ENCODE data around the gene METTL17. TPM values are rescaled to one million over a fixed set of nuclear protein-coding genes. Genes with fewer than 3 reads are reported as not detected.

Gene METTL17
- total RNA-seq, 1 donor from 2014 or later, result 49.0 TPM

- no peak within 1 kb of the TSS for H3K9ac ChIP-seq (ENCODE audit: low read length)
- FAIRE-seq (no peak), DNase-seq (ENCODE audit: low read depth) (peak; percentile 42)
- no peak within 1 kb of the TSS for H3K4me2 ChIP-seq (ENCODE audit: low read length)
- TF ChIP-seq, protein P1, sequence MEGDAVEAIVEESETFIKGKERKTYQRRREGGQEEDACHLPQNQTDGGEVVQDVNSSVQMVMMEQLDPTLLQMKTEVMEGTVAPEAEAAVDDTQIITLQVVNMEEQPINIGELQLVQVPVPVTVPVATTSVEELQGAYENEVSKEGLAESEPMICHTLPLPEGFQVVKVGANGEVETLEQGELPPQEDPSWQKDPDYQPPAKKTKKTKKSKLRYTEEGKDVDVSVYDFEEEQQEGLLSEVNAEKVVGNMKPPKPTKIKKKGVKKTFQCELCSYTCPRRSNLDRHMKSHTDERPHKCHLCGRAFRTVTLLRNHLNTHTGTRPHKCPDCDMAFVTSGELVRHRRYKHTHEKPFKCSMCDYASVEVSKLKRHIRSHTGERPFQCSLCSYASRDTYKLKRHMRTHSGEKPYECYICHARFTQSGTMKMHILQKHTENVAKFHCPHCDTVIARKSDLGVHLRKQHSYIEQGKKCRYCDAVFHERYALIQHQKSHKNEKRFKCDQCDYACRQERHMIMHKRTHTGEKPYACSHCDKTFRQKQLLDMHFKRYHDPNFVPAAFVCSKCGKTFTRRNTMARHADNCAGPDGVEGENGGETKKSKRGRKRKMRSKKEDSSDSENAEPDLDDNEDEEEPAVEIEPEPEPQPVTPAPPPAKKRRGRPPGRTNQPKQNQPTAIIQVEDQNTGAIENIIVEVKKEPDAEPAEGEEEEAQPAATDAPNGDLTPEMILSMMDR (IDR thresholded peaks at IDR 0.05; ENCODE audit: insufficient read depth, low read depth, low read length), result no peak
- TF ChIP-seq EZH2 (IDR thresholded peaks at IDR 0.05; ENCODE audit: insufficient read depth, low read length), result no peak
- H3K4me1 ChIP-seq (ENCODE audit: insufficient read depth, low read length), result no peaks in the 10 kb centered on the region
- H3K36me3 Mint-ChIP-seq (ENCODE audit: low read depth, unreplicated experiment), result peaks cover 2% of the 10 kb centered on the region
- H3K27me3 ChIP-seq (ENCODE audit: insufficient read depth, low read length), result peaks cover 10% of the 10 kb centered on the region
- H3K9me3 ChIP-seq (ENCODE audit: insufficient read depth, low read depth, low read length), result no peaks in the 10 kb centered on the region
- no peak within 1 kb of the TSS for H2AFZ ChIP-seq (ENCODE audit: low read depth, low read length)
- H4K20me1 ChIP-seq (ENCODE audit: insufficient read depth, low read length), result no peaks in the 10 kb centered on the region
- H3K4me1 Mint-ChIP-seq (ENCODE audit: low read depth, unreplicated experiment), result peaks cover 36% of the 10 kb centered on the region
- H3K27ac Mint-ChIP-seq (ENCODE audit: unreplicated experiment), result no peak within 1 kb of the TSS
- no peaks in the 10 kb centered on the region for H3K79me2 ChIP-seq (ENCODE audit: insufficient read depth, low read length)
- H3K4me3 ChIP-seq (ENCODE audit: insufficient read depth, low read depth, low read length), result no peak within 1 kb of the TSS
- peaks cover 6% of the 10 kb centered on the region for H3K9me3 Mint-ChIP-seq (ENCODE audit: unreplicated experiment)
- no peak within 1 kb of the TSS for H3K27ac ChIP-seq (ENCODE audit: low read depth, low read length)
- peaks cover 19% of the 10 kb centered on the region for H3K27me3 Mint-ChIP-seq (ENCODE audit: low read depth, unreplicated experiment)
- no peaks in the 10 kb centered on the region for H3K36me3 ChIP-seq (ENCODE audit: insufficient read depth, low read length)
- peak within 1 kb of the TSS; percentile 17 for H3K4me3 Mint-ChIP-seq (ENCODE audit: unreplicated experiment)
Measured at GRCh38 chr14:21041676-21042433, 52.1 kb downstream of the METTL17 start, which contains the start of gene RNASE7. TSS of gene RNASE7 (plus strand) at chr14:21042362. CDS start at chr14:21042993, 631 bp downstream.

- Mint-ChIP-seq H3K27ac (ENCODE audit: unreplicated experiment) (no peak overlapping the region), H3K36me3 (ENCODE audit: low read depth, unreplicated experiment) (peaks cover 2% of the 10 kb centered on the region), H3K4me3 (ENCODE audit: unreplicated experiment) (no peak overlapping the region), H3K4me1 (ENCODE audit: low read depth, unreplicated experiment) (peaks cover 35% of the 10 kb centered on the region), H3K9me3 (ENCODE audit: unreplicated experiment) (peaks cover 6% of the 10 kb centered on the region), H3K27me3 (ENCODE audit: low read depth, unreplicated experiment) (peaks cover 18% of the 10 kb centered on the region)
- Histone ChIP-seq H3K4me3 (ENCODE audit: insufficient read depth, low read depth, low read length) (no peak overlapping the region), H3K27ac (ENCODE audit: low read depth, low read length) (no peak overlapping the region), H2AFZ (ENCODE audit: low read depth, low read length) (no peak overlapping the region), H3K36me3 (ENCODE audit: insufficient read depth, low read length) (no peaks in the 10 kb centered on the region), H3K4me2 (ENCODE audit: low read length) (no peak overlapping the region), H3K27me3 (ENCODE audit: insufficient read depth, low read length) (peaks cover 10% of the 10 kb centered on the region), H3K9me3 (ENCODE audit: insufficient read depth, low read depth, low read length) (no peaks in the 10 kb centered on the region), H3K4me1 (ENCODE audit: insufficient read depth, low read length) (no peaks in the 10 kb centered on the region), H3K79me2 (ENCODE audit: insufficient read depth, low read length) (no peaks in the 10 kb centered on the region), H3K9ac (ENCODE audit: low read length) (no peak overlapping the region), H4K20me1 (ENCODE audit: insufficient read depth, low read length) (no peaks in the 10 kb centered on the region)
- DNase-seq (ENCODE audit: low read depth) (no peak), FAIRE-seq (no peak)
- TF ChIP-seq, protein P1 (IDR thresholded peaks at IDR 0.05; ENCODE audit: insufficient read depth, low read depth, low read length), result no peak
- no peak for TF ChIP-seq EZH2 (IDR thresholded peaks at IDR 0.05; ENCODE audit: insufficient read depth, low read length)
Measured at GRCh38 chr14:21042918-21043317, 53.1 kb downstream of the METTL17 start.

All from astrocyte (in vitro differentiated cells and primary cell).